PFSK-1 (cell line): ENCODE results near the gene SUMF2. TPM values are rescaled to one million over a fixed set of nuclear protein-coding genes. Genes with fewer than 3 reads are reported as not detected.

Source experiments
- FOXP2 ChIP-seq: optimal IDR thresholded peaks from 2 replicates; pipeline ENCODE3; 2011; ENCODE audit warnings: borderline replicate concordance, control low read depth, inconsistent platforms; ENCODE audit not compliant: insufficient read depth; ENCODE audit errors: extremely low read length, extremely low read depth
- POLR2AphosphoS5 ChIP-seq: IDR thresholded peaks from 2 replicates; pipeline ENCODE4 v1.6.1; 2012; ENCODE audit warnings: low read depth, mild to moderate bottlenecking, control low read depth, low read length, moderate library complexity
- SIN3A ChIP-seq: IDR thresholded peaks from 2 replicates; pipeline ENCODE4 v1.6.1; 2012; ENCODE audit warnings: mild to moderate bottlenecking, low read length, moderate library complexity, borderline replicate concordance; ENCODE audit not compliant: insufficient read depth
- TAF1 ChIP-seq: IDR thresholded peaks from 2 replicates; pipeline ENCODE4 v1.6.1; 2012; ENCODE audit warnings: low read length, control low read depth, borderline replicate concordance; ENCODE audit not compliant: insufficient read depth
- polyA plus RNA-seq: library from polyadenylated mRNA; unstranded; fragments of >200 nt; gene quantifications from one replicate; pipeline ENCODE4 v1.2.1, GENCODE V29; 2012; ENCODE audit warnings: low read depth, missing spikeins; ENCODE audit not compliant: insufficient read length
- TF ChIP-seq, protein P1 (sequence below), 2 experiments: IDR thresholded peaks; 2 replicates each; pipeline versions ENCODE4 v1.6.1 to v1.8.0; 2011 to 2012; ENCODE audit warnings: low read depth in 2 of 2, low read length in 2 of 2, control low read depth in 1 of 2, inconsistent platforms in 1 of 2, mild to moderate bottlenecking in 1 of 2, moderate library complexity in 1 of 2; ENCODE audit not compliant: insufficient read depth in 1 of 2

The SUMF2 gene
- 130 TPM for polyA plus RNA-seq

DNA sequence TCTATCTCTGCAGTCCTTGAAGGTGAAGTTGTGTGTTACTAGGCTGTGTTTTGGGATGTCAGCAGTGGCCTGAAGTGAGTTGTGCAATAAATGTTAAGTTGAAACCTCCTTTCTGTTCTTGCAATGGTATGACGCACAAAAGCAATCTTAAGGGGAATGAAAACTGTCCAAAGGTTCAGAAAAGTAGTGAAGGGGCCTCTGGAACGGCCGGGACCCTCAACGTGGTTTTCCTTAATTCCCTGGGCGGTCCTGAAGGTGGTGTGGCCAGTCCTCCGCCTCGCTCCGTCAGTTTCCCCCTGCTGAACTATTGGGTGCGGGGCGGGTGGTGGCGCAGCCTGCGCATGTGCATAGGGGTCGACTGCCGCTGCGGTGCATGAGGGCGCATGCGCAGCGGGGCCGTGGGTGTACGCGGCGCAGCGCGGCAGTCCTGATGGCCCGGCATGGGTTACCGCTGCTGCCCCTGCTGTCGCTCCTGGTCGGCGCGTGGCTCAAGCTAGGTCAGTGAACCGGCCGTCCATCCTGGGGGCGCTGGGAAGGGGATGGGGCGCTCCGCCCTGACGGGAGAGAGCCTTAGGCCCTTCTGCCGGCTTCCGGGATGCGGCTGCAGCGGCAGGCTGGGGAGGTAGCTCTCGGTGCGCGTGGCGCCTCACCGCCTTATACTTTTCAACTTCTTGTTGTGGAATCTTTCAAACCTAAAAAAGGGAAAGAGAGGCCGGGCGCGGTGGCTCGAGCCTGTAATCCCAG lies at the start of gene SUMF2:
SUMF2 (plus strand) TSS at position 405 of the 744 bp plus-strand sequence; CDS start at position 431, 26 bp downstream.
- TF ChIP-seq POLR2AphosphoS5 (peak; percentile 90), TAF1 (peak; percentile 39; the same call in 1 of the 2 replicates), SIN3A (no peak), FOXP2 (peak; percentile 96)
- TF ChIP-seq, protein P1, sequence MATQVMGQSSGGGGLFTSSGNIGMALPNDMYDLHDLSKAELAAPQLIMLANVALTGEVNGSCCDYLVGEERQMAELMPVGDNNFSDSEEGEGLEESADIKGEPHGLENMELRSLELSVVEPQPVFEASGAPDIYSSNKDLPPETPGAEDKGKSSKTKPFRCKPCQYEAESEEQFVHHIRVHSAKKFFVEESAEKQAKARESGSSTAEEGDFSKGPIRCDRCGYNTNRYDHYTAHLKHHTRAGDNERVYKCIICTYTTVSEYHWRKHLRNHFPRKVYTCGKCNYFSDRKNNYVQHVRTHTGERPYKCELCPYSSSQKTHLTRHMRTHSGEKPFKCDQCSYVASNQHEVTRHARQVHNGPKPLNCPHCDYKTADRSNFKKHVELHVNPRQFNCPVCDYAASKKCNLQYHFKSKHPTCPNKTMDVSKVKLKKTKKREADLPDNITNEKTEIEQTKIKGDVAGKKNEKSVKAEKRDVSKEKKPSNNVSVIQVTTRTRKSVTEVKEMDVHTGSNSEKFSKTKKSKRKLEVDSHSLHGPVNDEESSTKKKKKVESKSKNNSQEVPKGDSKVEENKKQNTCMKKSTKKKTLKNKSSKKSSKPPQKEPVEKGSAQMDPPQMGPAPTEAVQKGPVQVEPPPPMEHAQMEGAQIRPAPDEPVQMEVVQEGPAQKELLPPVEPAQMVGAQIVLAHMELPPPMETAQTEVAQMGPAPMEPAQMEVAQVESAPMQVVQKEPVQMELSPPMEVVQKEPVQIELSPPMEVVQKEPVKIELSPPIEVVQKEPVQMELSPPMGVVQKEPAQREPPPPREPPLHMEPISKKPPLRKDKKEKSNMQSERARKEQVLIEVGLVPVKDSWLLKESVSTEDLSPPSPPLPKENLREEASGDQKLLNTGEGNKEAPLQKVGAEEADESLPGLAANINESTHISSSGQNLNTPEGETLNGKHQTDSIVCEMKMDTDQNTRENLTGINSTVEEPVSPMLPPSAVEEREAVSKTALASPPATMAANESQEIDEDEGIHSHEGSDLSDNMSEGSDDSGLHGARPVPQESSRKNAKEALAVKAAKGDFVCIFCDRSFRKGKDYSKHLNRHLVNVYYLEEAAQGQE (IDR thresholded peaks at IDR 0.05; ENCODE audit: insufficient read depth in 1 of 2, low read depth in 2 of 2, low read length in 2 of 2) = no peak

DNA sequence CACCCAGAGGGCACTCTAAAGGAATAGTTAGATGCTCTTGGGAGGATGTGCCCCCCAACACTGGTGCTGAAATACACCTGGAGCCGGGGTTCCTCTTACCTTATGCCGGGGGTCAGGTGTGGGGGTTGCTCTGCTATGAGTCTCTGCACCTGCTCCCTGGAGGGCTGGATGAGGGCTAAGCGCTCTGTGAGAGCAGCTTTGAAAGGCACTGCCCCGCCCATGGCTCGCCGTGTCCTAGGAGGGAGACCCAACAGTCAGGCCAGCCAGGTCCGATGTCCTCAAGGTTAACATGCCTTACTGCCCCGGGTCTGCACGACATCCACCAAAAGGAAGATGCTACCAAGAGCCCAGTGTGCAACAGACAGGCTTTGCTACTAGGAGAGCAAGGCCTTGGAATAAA lies 44.6 kb upstream of the SUMF2 start:
- no peak for TF ChIP-seq TAF1

DNA sequence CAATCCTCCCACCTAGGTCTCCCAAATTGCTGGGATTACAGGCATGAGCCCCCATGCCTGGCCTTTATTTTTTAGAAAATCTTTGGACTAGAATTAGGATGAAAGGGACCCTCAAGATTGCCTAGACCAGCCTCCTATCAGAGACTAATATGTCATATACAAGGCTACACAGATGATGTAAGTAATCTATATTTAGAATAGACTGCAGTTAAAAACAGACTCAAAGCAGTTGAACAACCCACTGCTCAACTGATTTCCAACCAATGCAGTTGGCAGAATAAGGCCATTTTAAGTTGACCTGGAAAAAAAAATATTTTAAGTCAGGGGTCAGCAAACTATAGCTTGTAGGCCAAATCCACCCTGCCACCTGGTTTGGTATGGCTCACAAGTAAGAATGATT lies 40.6 kb upstream of the SUMF2 start:
- TF ChIP-seq TAF1 (no peak), POLR2AphosphoS5 (no peak)

DNA sequence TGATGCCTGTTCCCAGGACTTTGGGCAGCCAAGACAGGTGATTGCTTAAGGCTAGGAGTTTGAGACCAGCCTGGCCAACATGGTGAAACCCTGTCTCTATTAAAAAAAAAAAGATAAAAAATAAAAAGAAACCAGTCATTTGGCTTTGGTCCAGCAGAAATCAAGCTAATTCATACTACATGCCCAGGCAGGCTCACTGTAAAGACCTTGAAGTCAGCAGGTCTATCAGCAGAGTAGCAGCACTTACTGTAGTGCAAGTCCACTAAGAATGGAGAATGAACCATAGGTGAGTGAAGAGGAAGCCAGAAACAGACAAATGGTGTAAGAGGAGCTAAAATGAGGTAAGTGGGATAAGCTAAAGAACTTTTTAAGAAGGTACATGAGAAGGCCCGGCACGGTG lies 37.5 kb upstream of the SUMF2 start:
- TF ChIP-seq, protein P1 (IDR thresholded peaks at IDR 0.05; ENCODE audit: insufficient read depth in 1 of 2, low read depth in 2 of 2, low read length in 2 of 2) = no peak
- TF ChIP-seq POLR2AphosphoS5 = no peak
- no peak for TF ChIP-seq TAF1
- no peak for TF ChIP-seq FOXP2
- TF ChIP-seq SIN3A = no peak

DNA sequence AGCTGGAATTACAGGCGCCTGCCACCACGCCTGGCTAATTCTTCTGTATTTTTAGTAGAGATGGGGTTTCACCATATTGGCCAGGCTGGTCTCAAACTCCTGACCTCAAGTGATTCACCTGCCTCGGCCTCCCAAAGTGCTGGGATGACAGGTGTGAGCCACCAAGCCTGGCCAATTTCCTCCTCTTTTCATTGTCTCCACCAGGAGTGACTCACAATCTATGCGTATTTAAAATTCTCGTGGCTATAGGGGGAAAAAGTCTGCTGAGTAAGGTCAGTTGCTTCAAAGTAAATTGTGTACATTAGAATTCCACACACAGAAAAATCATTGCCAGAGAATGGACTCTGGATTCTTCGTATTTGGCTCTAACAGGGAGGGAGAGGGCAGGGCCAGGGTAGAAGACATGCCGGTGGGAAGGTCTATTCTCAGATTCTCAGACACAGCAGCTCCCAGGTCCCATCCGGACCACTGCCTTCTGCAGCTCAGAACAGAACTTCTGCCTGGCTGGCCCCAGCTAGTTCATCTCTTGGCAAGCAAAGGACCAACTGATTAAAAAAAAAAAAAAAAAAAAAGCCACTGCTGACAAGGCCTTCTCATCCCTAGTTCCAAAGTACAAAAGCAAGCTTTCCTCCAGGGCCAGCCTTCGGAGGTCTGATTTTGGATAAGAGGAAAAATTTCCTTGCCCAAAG lies 35.0 kb upstream of the SUMF2 start:
- no peak for TF ChIP-seq SIN3A
- TF ChIP-seq TAF1 = no peak
- TF ChIP-seq POLR2AphosphoS5 = no peak
- TF ChIP-seq FOXP2 = no peak
- TF ChIP-seq, protein P1 (IDR thresholded peaks at IDR 0.05; ENCODE audit: insufficient read depth in 1 of 2, low read depth in 2 of 2, low read length in 2 of 2) = no peak

DNA sequence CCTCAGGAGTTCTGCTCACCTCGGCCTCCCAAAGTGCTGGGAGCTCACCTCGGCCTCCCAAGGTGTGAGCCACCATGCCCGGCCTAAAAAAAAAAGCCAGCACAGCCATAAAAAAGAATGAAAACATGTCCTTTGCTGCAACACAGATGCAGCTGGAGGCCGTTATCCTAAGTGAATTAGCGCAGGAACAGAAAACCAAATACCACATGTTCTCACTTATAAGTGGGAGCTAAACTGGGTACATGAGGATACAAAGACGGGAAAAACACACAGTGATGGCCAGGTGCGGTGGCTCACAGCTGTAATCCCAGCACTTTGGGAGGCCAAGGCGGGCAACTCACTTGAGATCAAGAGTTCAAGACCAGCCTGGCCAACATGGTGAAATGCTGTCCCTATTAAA lies 33.7 kb upstream of the SUMF2 start:
- TF ChIP-seq POLR2AphosphoS5 (no peak), FOXP2 (no peak), TAF1 (no peak), SIN3A (no peak)
- TF ChIP-seq, protein P1 (IDR thresholded peaks at IDR 0.05; ENCODE audit: insufficient read depth in 1 of 2, low read depth in 2 of 2, low read length in 2 of 2) = no peak
